MM.1S (cell line): Measurements from ENCODE around the gene TUBA3E.
"Not testable (repeated sequence)": the region's sequence is repeated elsewhere in the genome, so short reads cannot be mapped to it uniquely, and the experiment has no call there.

Experiments
- DNase-seq: peaks from one replicate; pipeline ENCODE4 v3.0.0-alpha.2; 2015
- H2AFZ ChIP-seq: fragments of 300-600 bp; sonication (generic); 2 replicates; pipeline ENCODE4 v1.6.0; 2016; ENCODE audit warnings: antibody characterized with exemption, low read length
- H3F3A ChIP-seq: fragments of 300-600 bp; sonication (generic); 2 replicates; pipeline ENCODE4 v1.6.1; 2016; ENCODE audit warnings: mild to moderate bottlenecking, antibody characterized with exemption, low read length, moderate library complexity, mixed read lengths; ENCODE audit not compliant: insufficient read depth
- H3K27ac ChIP-seq: fragments of 300-600 bp; sonication (generic); 2 replicates; pipeline ENCODE4 v1.5.1; 2016; ENCODE audit warnings: mild to moderate bottlenecking, low read length
- H3K27me3 ChIP-seq: fragments of 300-600 bp; sonication (generic); replicated peaks from 2 replicates; pipeline ENCODE4 v1.6.0; 2016; ENCODE audit warnings: low read length; ENCODE audit not compliant: insufficient read depth
- H3K36me3 ChIP-seq: fragments of 300-600 bp; sonication (generic); replicated peaks from 2 replicates; pipeline ENCODE4 v1.6.1; 2016; ENCODE audit warnings: mild to moderate bottlenecking, low read length, mixed read lengths; ENCODE audit not compliant: insufficient read depth
- H3K4me1 ChIP-seq: fragments of 300-600 bp; sonication (generic); 2 replicates; pipeline ENCODE4 v1.6.1; 2016; ENCODE audit warnings: low read length, mixed read lengths
- H3K4me2 ChIP-seq: fragments of 300-600 bp; sonication (generic); 2 replicates; pipeline ENCODE4 v1.6.0; 2016; ENCODE audit warnings: low read depth, low read length
- H3K4me3 ChIP-seq: fragments of 300-600 bp; sonication (generic); 2 replicates; pipeline ENCODE4 v1.5.1; 2016; ENCODE audit warnings: low read length, mixed read lengths
- H3K79me2 ChIP-seq: fragments of 300-600 bp; sonication (generic); 2 replicates; pipeline ENCODE4 v1.6.1; 2016; ENCODE audit warnings: mixed run types, low read length, mixed read lengths
- H3K9ac ChIP-seq: fragments of 300-600 bp; sonication (generic); 2 replicates; pipeline ENCODE4 v1.6.1; 2016; ENCODE audit warnings: low read length, mixed read lengths
- H3K9me2 ChIP-seq: fragments of 300-600 bp; sonication (generic); replicated peaks from 2 replicates; pipeline ENCODE4 v1.6.1; 2016; ENCODE audit warnings: mild to moderate bottlenecking, low read length, mixed read lengths; ENCODE audit not compliant: insufficient read depth
- H3K9me3 ChIP-seq: fragments of 300-600 bp; sonication (generic); replicated peaks from 2 replicates; pipeline ENCODE4 v1.6.1; 2016; ENCODE audit warnings: mild to moderate bottlenecking, low read length, mixed read lengths; ENCODE audit not compliant: insufficient read depth
- H4K20me1 ChIP-seq: fragments of 300-600 bp; sonication (generic); 2 replicates; pipeline ENCODE4 v1.6.1; 2016; ENCODE audit warnings: mild to moderate bottlenecking, low read length, moderate library complexity, mixed read lengths; ENCODE audit not compliant: insufficient read depth
- CTCF ChIP-seq: fragments of 300-600 bp; sonication (generic); IDR thresholded peaks from 2 replicates; pipeline ENCODE4 v1.5.1; 2016; ENCODE audit warnings: antibody characterized with exemption, low read length, mixed read lengths
- EZH2 ChIP-seq: fragments of 300-600 bp; sonication (generic); optimal IDR thresholded peaks from 2 replicates; pipeline ENCODE3; 2017; ENCODE audit warnings: low read depth, mild to moderate bottlenecking, antibody characterized with exemption, low read length, mixed read lengths
- EZH2phosphoT487 ChIP-seq: fragments of 300-600 bp; sonication (generic); IDR thresholded peaks from 2 replicates; pipeline ENCODE4 v1.6.1; 2018; ENCODE audit warnings: antibody characterized with exemption, low read length

The TUBA3E gene

DNA sequence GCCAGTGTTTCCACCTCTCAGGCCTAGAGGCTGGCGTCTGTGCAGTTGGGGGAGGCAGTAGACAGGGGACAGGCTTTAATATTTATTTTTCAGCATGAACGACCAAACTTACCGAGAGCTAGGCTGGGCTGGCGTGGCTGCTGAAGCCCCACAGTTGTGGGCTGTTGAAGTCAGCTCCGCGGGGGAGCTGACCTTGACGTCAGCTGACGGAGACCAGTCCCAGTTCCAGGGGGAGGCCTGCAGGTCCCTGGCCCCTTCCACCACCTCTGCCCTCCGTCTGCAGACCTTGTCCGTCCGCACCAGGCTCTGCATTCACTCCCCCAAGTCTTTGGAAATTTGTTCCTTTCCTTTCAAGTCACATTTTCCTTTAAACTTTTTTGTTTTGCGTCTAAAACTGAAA is 33.4 kb upstream of the TUBA3E start:
- Histone ChIP-seq H4K20me1 (no peaks in the 10 kb centered on the region), H3K27ac (no peak overlapping the region), H3K27me3 (no peaks in the 10 kb centered on the region), H3K9ac (no peak overlapping the region), H3K36me3 (no peaks in the 10 kb centered on the region), H3K4me1 (no peaks in the 10 kb centered on the region), H3K9me3 (no peaks in the 10 kb centered on the region), H3K4me2 (no peak overlapping the region), H3K79me2 (no peaks in the 10 kb centered on the region), H3K4me3 (no peak overlapping the region), H3F3A (no peaks in the 10 kb centered on the region), H3K9me2 (no peaks in the 10 kb centered on the region), H2AFZ (no peak overlapping the region)
- DNase-seq: no peak
- no peak for TF ChIP-seq EZH2
- no peak for TF ChIP-seq CTCF
- no peak for TF ChIP-seq EZH2phosphoT487

- not testable (repeated sequence) for H3K4me1 ChIP-seq, H3K9me3 ChIP-seq, DNase-seq, H3K27me3 ChIP-seq, H2AFZ ChIP-seq, H3K9me2 ChIP-seq, H4K20me1 ChIP-seq, H3K4me3 ChIP-seq, H3K27ac ChIP-seq, H3K36me3 ChIP-seq, H3F3A ChIP-seq, H3K9ac ChIP-seq, H3K79me2 ChIP-seq, H3K4me2 ChIP-seq
These were observed 32.7 kb upstream of the TUBA3E start for GRCh38 chr2:130230907-130231306.

GRCh38 chr2:130230376-130230775 is 32.1 kb upstream of the TUBA3E start:
- not testable (repeated sequence) for H3K4me3 ChIP-seq, H3K9me2 ChIP-seq, H3K79me2 ChIP-seq, H3K36me3 ChIP-seq, H3K27me3 ChIP-seq, H4K20me1 ChIP-seq, H3K9me3 ChIP-seq, H2AFZ ChIP-seq, H3K4me1 ChIP-seq, H3K4me2 ChIP-seq, H3K9ac ChIP-seq, H3K27ac ChIP-seq, H3F3A ChIP-seq, DNase-seq

DNA sequence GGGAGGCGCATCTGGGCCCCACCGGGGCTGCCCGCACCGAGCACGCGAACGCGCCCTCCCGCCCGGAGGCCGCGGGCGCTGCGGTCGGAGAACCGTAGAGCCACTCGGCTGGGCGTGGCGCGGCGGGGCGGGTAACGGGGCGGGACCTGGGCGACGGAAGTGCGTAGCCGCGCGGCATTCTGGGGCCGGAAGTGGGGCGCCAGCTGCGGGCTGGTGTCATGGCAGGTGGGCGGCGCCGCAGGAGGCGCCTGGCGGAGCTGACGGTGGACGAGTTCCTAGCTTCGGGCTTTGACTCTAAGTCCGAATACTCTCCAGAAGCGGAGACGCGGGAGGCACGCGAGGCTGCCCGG is 30.9 kb upstream of the TUBA3E start:
- H3F3A ChIP-seq, H4K20me1 ChIP-seq, H3K9me2 ChIP-seq, H3K79me2 ChIP-seq, H3K36me3 ChIP-seq, H2AFZ ChIP-seq, H3K27me3 ChIP-seq, H3K4me2 ChIP-seq, DNase-seq, H3K9ac ChIP-seq, H3K4me1 ChIP-seq, H3K27ac ChIP-seq, H3K4me3 ChIP-seq, H3K9me3 ChIP-seq: not testable (repeated sequence)

GRCh38 chr2:130228467-130229160 is 30.4 kb upstream of the TUBA3E start:
- not testable (repeated sequence) for DNase-seq, H3K4me3 ChIP-seq, H2AFZ ChIP-seq, H3K9me3 ChIP-seq, H3F3A ChIP-seq, H3K79me2 ChIP-seq, H3K9me2 ChIP-seq, H3K27me3 ChIP-seq, H3K36me3 ChIP-seq, H4K20me1 ChIP-seq, H3K4me2 ChIP-seq, H3K4me1 ChIP-seq, H3K27ac ChIP-seq, H3K9ac ChIP-seq

DNA sequence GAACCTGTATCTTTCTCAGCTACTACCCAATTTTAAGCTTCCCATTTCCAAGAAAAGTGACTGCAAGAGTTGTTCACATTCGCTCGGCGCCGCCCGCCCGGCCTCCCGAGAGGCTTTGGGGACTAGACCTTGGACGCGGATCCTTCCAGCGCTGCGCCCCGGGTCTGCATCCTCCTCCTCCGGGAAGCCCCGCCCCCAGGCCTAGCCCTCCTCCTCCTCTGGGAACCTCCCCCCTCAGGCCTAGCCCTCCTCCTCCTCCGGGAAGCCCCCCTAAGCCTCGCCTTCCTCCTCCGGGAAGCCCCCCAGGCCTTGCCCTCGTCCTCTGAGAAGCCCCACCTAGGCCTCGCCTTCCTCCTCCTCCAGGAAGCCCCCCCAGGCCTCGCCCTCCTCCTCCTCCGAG is 29.8 kb upstream of the TUBA3E start:
- H3K9me2 ChIP-seq, H3K4me1 ChIP-seq, H3K9me3 ChIP-seq, H3K4me3 ChIP-seq, DNase-seq, H3K27me3 ChIP-seq, H4K20me1 ChIP-seq, H3K4me2 ChIP-seq, H3K36me3 ChIP-seq, H3K27ac ChIP-seq, H3F3A ChIP-seq, H2AFZ ChIP-seq, H3K79me2 ChIP-seq, H3K9ac ChIP-seq: not testable (repeated sequence)

- not testable (repeated sequence) for H3K4me1 ChIP-seq, H3K9me3 ChIP-seq, H4K20me1 ChIP-seq, H3F3A ChIP-seq, H3K4me3 ChIP-seq, H3K79me2 ChIP-seq, H3K36me3 ChIP-seq, H3K9me2 ChIP-seq, H3K27me3 ChIP-seq, H2AFZ ChIP-seq, H3K9ac ChIP-seq, H3K27ac ChIP-seq, DNase-seq, H3K4me2 ChIP-seq
These were observed 24.3 kb upstream of the TUBA3E start for GRCh38 chr2:130222523-130222922.
